HepG2 (cell line): ENCODE data around the gene AGXT. TPM values are rescaled to one million over a fixed set of nuclear protein-coding genes. Genes with fewer than 3 reads are reported as not detected.

Source experiments
- ARNT ChIP-seq: fragments of 450-650 bp; IDR thresholded peaks from 2 replicates; pipeline ENCODE4 v1.6.1; 2017
- CHCHD3 ChIP-seq: sonication (generic); formaldehyde crosslinking; IDR thresholded peaks from 2 replicates; pipeline ENCODE4 v1.8.0; 2022; ENCODE audit warnings: mild to moderate bottlenecking, missing genetic modification reagents, moderate library complexity
- FOSL1 ChIP-seq: sonication (generic); formaldehyde crosslinking; IDR thresholded peaks from 2 replicates; pipeline ENCODE4 v1.9.0; 2021; ENCODE audit warnings: missing genetic modification reagents, borderline replicate concordance
- KAT2B ChIP-seq: fragments of 150-350 bp; IDR thresholded peaks from 2 replicates; pipeline ENCODE4 v1.6.1; 2014; ENCODE audit warnings: low read depth, low read length, borderline replicate concordance
- RFXANK ChIP-seq: IDR thresholded peaks from 2 replicates; pipeline ENCODE4 v1.6.1; 2016
- TBX3 ChIP-seq: fragments of 450-650 bp; IDR thresholded peaks from 2 replicates; pipeline ENCODE4 v1.6.1; 2017; ENCODE audit warnings: antibody characterized with exemption, mild to moderate bottlenecking, inconsistent platforms, borderline replicate concordance
- THAP11 ChIP-seq: IDR thresholded peaks from 2 replicates; pipeline ENCODE4 v1.6.1; 2016; ENCODE audit warnings: missing biosample characterization, missing genetic modification reagents
- ZBTB7A ChIP-seq: sonication (generic); formaldehyde crosslinking; IDR thresholded peaks from 2 replicates; pipeline ENCODE4 v1.8.0; 2022; ENCODE audit warnings: mild to moderate bottlenecking, missing genetic modification reagents
- ZNF234 ChIP-seq: sonication (generic); formaldehyde crosslinking; conservative IDR thresholded peaks from 2 replicates; pipeline ENCODE4 v1.5.1; 2020; ENCODE audit warnings: mild to moderate bottlenecking, missing genetic modification reagents
- ZNF235 ChIP-seq: sonication (generic); formaldehyde crosslinking; IDR thresholded peaks from 2 replicates; pipeline ENCODE4 v1.8.1; 2023; ENCODE audit warnings: mild to moderate bottlenecking, missing genetic modification reagents, borderline replicate concordance
- ZNF34 ChIP-seq: sonication (generic); formaldehyde crosslinking; IDR thresholded peaks from 2 replicates; pipeline ENCODE4 v1.4.0; 2020; ENCODE audit warnings: mild to moderate bottlenecking, missing genetic modification reagents, borderline replicate concordance
- ZNF776 ChIP-seq: sonication (generic); formaldehyde crosslinking; IDR thresholded peaks from 2 replicates; pipeline ENCODE4 v1.4.0; 2020; ENCODE audit warnings: mild to moderate bottlenecking, missing genetic modification reagents
- polyA plus RNA-seq, 8 experiments: library from polyadenylated mRNA; depleted of rRNA in 3 of 8; stranded (reverse) in 7 of 8; unstranded in 1 of 8; fragments of >200 nt; fragmentation: Illumina TruSeq in 4 of 8; extraction: Trizol in 4 of 8; gene quantifications; 2 replicates each; pipeline versions ENCODE4 v1.2.1 to v1.2.3, GENCODE V29; 2011 to 2016; ENCODE audit warnings: low read depth in 4 of 8, missing spikeins in 1 of 8, mixed read lengths in 1 of 8; ENCODE audit not compliant: insufficient read depth in 1 of 8
- total RNA-seq, 5 experiments: library from RNA; depleted of rRNA; stranded (reverse); fragments of >200 nt; fragmentation: Illumina TruSeq; extraction: Trizol; gene quantifications; 2 replicates each; pipeline ENCODE4 v1.2.3, GENCODE V29; 2016; ENCODE audit warnings: low read depth in 1 of 5
- TF ChIP-seq, protein P1 (sequence below): sonication (generic); formaldehyde crosslinking; IDR thresholded peaks from 2 replicates; pipeline ENCODE4 v1.9.0; 2021; ENCODE audit warnings: mild to moderate bottlenecking, missing genetic modification reagents
- TF ChIP-seq, protein P2 (sequence below): sonication (generic); formaldehyde crosslinking; IDR thresholded peaks from 2 replicates; pipeline ENCODE4 v1.5.1; 2020; ENCODE audit warnings: missing genetic modification reagents, mild to moderate bottlenecking, borderline replicate concordance
- TF ChIP-seq, protein P3 (sequence below): sonication (generic); formaldehyde crosslinking; IDR thresholded peaks from 2 replicates; pipeline ENCODE4 v1.8.0; 2022; ENCODE audit warnings: missing genetic modification reagents, mild to moderate bottlenecking, moderate library complexity, borderline replicate concordance

Gene AGXT
- total and polyA plus RNA-seq, 2 of the 13 experiments (the other 11 are each of a cell fraction or from before 2014, with no cell fraction given): 41.9 to 96.1 TPM

DNA sequence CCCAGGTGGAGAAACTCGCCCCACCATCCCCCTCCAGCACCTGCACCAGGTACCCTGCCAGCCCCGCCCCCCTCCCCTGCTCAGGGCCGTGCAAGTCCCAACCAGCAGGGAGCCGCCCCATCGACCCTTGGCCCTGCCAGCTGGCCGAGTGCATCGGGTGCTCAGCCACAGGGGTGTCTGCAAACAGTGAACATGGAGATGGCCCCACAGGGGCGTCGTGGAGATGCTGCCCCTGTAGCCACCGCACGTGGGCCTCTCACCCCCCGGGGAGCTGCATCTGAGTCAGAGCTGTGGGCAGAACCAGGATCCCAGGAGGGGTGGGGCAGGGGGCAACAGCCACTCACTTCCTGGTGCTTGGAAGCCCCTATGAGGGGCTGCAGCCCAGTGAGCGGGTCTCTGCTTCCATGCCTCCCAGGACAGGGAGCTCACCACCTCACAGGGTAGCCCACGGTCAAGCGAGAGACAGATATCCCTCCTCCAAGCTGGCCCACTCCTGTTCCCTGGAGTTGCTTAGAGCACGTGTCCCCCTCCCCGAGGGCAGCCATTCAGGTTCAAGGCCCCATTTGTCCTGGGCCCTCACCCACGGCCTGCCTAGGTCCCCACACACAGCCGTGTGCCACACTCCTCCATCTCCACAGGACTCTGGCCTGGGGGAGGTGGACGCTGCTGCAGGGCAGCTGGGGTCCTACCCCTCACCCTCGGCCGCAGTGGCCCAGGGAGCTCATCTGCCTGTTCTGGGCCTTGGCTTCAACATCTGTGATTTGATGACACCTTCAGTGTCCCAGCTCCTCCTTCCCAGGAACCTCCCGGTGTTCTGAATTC lies 28.5 kb downstream of the AGXT start (continued):
- TF ChIP-seq, protein P1, sequence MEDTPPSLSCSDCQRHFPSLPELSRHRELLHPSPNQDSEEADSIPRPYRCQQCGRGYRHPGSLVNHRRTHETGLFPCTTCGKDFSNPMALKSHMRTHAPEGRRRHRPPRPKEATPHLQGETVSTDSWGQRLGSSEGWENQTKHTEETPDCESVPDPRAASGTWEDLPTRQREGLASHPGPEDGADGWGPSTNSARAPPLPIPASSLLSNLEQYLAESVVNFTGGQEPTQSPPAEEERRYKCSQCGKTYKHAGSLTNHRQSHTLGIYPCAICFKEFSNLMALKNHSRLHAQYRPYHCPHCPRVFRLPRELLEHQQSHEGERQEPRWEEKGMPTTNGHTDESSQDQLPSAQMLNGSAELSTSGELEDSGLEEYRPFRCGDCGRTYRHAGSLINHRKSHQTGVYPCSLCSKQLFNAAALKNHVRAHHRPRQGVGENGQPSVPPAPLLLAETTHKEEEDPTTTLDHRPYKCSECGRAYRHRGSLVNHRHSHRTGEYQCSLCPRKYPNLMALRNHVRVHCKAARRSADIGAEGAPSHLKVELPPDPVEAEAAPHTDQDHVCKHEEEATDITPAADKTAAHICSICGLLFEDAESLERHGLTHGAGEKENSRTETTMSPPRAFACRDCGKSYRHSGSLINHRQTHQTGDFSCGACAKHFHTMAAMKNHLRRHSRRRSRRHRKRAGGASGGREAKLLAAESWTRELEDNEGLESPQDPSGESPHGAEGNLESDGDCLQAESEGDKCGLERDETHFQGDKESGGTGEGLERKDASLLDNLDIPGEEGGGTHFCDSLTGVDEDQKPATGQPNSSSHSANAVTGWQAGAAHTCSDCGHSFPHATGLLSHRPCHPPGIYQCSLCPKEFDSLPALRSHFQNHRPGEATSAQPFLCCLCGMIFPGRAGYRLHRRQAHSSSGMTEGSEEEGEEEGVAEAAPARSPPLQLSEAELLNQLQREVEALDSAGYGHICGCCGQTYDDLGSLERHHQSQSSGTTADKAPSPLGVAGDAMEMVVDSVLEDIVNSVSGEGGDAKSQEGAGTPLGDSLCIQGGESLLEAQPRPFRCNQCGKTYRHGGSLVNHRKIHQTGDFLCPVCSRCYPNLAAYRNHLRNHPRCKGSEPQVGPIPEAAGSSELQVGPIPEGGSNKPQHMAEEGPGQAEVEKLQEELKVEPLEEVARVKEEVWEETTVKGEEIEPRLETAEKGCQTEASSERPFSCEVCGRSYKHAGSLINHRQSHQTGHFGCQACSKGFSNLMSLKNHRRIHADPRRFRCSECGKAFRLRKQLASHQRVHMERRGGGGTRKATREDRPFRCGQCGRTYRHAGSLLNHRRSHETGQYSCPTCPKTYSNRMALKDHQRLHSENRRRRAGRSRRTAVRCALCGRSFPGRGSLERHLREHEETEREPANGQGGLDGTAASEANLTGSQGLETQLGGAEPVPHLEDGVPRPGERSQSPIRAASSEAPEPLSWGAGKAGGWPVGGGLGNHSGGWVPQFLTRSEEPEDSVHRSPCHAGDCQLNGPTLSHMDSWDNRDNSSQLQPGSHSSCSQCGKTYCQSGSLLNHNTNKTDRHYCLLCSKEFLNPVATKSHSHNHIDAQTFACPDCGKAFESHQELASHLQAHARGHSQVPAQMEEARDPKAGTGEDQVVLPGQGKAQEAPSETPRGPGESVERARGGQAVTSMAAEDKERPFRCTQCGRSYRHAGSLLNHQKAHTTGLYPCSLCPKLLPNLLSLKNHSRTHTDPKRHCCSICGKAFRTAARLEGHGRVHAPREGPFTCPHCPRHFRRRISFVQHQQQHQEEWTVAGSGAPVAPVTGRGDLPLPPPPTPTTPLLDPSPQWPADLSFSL (CRISPR knock-in tag): no peak
- TF ChIP-seq, protein P2, sequence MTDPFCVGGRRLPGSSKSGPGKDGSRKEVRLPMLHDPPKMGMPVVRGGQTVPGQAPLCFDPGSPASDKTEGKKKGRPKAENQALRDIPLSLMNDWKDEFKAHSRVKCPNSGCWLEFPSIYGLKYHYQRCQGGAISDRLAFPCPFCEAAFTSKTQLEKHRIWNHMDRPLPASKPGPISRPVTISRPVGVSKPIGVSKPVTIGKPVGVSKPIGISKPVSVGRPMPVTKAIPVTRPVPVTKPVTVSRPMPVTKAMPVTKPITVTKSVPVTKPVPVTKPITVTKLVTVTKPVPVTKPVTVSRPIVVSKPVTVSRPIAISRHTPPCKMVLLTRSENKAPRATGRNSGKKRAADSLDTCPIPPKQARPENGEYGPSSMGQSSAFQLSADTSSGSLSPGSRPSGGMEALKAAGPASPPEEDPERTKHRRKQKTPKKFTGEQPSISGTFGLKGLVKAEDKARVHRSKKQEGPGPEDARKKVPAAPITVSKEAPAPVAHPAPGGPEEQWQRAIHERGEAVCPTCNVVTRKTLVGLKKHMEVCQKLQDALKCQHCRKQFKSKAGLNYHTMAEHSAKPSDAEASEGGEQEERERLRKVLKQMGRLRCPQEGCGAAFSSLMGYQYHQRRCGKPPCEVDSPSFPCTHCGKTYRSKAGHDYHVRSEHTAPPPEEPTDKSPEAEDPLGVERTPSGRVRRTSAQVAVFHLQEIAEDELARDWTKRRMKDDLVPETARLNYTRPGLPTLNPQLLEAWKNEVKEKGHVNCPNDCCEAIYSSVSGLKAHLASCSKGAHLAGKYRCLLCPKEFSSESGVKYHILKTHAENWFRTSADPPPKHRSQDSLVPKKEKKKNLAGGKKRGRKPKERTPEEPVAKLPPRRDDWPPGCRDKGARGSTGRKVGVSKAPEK (CRISPR knock-in tag): no peak
- no peak for TF ChIP-seq ARNT
- no peak; the same call in 1 of the 2 replicates for TF ChIP-seq ZNF34
- TF ChIP-seq RFXANK (CRISPR knock-in tag): no peak
- TF ChIP-seq ZNF776 (CRISPR knock-in tag): no peak
- TF ChIP-seq ZNF235 (CRISPR knock-in tag): 0 out of 2 replicates have a peak, but pooled peaks have one; percentile 51
- TF ChIP-seq, protein P3, sequence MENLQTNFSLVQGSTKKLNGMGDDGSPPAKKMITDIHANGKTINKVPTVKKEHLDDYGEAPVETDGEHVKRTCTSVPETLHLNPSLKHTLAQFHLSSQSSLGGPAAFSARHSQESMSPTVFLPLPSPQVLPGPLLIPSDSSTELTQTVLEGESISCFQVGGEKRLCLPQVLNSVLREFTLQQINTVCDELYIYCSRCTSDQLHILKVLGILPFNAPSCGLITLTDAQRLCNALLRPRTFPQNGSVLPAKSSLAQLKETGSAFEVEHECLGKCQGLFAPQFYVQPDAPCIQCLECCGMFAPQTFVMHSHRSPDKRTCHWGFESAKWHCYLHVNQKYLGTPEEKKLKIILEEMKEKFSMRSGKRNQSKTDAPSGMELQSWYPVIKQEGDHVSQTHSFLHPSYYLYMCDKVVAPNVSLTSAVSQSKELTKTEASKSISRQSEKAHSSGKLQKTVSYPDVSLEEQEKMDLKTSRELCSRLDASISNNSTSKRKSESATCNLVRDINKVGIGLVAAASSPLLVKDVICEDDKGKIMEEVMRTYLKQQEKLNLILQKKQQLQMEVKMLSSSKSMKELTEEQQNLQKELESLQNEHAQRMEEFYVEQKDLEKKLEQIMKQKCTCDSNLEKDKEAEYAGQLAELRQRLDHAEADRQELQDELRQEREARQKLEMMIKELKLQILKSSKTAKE (CRISPR knock-in tag): peak; percentile 66
- 0 out of 2 replicates have a peak, but pooled peaks have one; percentile 12 for TF ChIP-seq TBX3
- TF ChIP-seq FOSL1 (CRISPR knock-in tag): no peak
- peak; percentile 86 for TF ChIP-seq ZBTB7A
- TF ChIP-seq THAP11 (CRISPR knock-in tag): no peak
- TF ChIP-seq CHCHD3 (CRISPR knock-in tag): no peak
- no peak for TF ChIP-seq KAT2B
- no peak for TF ChIP-seq ZNF234 (CRISPR knock-in tag)
